Tibial nerve (tissue), 4 donors: ENCODE data around the gene MPG. TPM values are rescaled to one million over a fixed set of nuclear protein-coding genes. Genes with fewer than 3 reads are reported as not detected.

ENCODE experiments used
- DNase-seq, 2 donors: peaks; one replicate each; pipeline ENCODE4 v3.0.0-alpha.2; 2019; ENCODE audit warnings: low spot score in 2 of 2
- H3K27ac ChIP-seq, 4 donors: fragments of 200-600 bp; sonication (generic) in 3 of 4; one replicate each; pipeline ENCODE4 v1.5.1; 2017 to 2019; ENCODE audit warnings: mild to moderate bottlenecking in 1 of 4
- H3K27me3 ChIP-seq, 2 donors: fragments of 200-600 bp; sonication (generic) in 1 of 2; one replicate each; pipeline versions ENCODE4 v1.5.1 to v1.6.0; 2017 to 2019
- H3K36me3 ChIP-seq, 3 donors: fragments of 200-600 bp; sonication (generic); one replicate each; pipeline ENCODE4 v1.5.1; 2018 to 2019
- H3K4me1 ChIP-seq, 4 donors: fragments of 200-600 bp; sonication (generic) in 3 of 4; one replicate each; pipeline ENCODE4 v1.5.1; 2017 to 2019
- H3K4me3 ChIP-seq, 4 donors: fragments of 200-600 bp; sonication (generic) in 3 of 4; one replicate each; pipeline ENCODE4 v1.5.1; 2017 to 2019; ENCODE audit warnings: mild to moderate bottlenecking in 1 of 4, moderate library complexity in 1 of 4
- H3K9me3 ChIP-seq, 4 donors: fragments of 200-600 bp; sonication (generic) in 3 of 4; one replicate each; pipeline ENCODE4 v1.5.1; 2017 to 2019
- EP300 ChIP-seq, 2 donors: sonication (generic); formaldehyde crosslinking; IDR thresholded peaks; one replicate each; pipeline ENCODE4 v1.6.1; 2017; ENCODE audit warnings: antibody characterized with exemption in 2 of 2, mild to moderate bottlenecking in 1 of 2
- POLR2A ChIP-seq, 2 donors: fragments of 450-650 bp; IDR thresholded peaks; one replicate each; pipeline ENCODE4 v1.6.1; 2017; ENCODE audit warnings: antibody characterized with exemption in 2 of 2, mild to moderate bottlenecking in 2 of 2, moderate library complexity in 2 of 2
- WGBS, 2 donors: methylation state at CpG; one replicate each; pipeline ENCODE4 v1.1.5; 2018; 5-methylcytosine and 5-hydroxymethylcytosine counted together
- total RNA-seq, 4 donors: library from RNA; depleted of rRNA; stranded (reverse); fragments of >200 nt; gene quantifications; one replicate each; pipeline ENCODE4 v1.1.0, GENCODE V29; 2016
- TF ChIP-seq, protein P1 (sequence below), 5 experiments: fragments of 200-600 bp in 3 of 5; fragments of 450-650 bp in 2 of 5; sonication (generic) in 3 of 5; IDR thresholded peaks; one replicate each; pipeline ENCODE4 v1.5.1; 2016 to 2019; ENCODE audit warnings: antibody characterized with exemption in 5 of 5, mild to moderate bottlenecking in 3 of 5, moderate library complexity in 2 of 5

MPG gene
- total RNA-seq, 4 donors from 2014 or later, result 74.3 to 190 (median 115) TPM

GRCh38 chr16:61879-62281 is 16.1 kb upstream of the MPG start:
- no peak for TF ChIP-seq EP300 (IDR thresholded peaks at IDR 0.05)
- TF ChIP-seq, protein P1, sequence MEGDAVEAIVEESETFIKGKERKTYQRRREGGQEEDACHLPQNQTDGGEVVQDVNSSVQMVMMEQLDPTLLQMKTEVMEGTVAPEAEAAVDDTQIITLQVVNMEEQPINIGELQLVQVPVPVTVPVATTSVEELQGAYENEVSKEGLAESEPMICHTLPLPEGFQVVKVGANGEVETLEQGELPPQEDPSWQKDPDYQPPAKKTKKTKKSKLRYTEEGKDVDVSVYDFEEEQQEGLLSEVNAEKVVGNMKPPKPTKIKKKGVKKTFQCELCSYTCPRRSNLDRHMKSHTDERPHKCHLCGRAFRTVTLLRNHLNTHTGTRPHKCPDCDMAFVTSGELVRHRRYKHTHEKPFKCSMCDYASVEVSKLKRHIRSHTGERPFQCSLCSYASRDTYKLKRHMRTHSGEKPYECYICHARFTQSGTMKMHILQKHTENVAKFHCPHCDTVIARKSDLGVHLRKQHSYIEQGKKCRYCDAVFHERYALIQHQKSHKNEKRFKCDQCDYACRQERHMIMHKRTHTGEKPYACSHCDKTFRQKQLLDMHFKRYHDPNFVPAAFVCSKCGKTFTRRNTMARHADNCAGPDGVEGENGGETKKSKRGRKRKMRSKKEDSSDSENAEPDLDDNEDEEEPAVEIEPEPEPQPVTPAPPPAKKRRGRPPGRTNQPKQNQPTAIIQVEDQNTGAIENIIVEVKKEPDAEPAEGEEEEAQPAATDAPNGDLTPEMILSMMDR (IDR thresholded peaks at IDR 0.05), result no peak
- no peak for TF ChIP-seq POLR2A (IDR thresholded peaks at IDR 0.05)
- peaks cover 0 to 81% (median 12%) of the 10 kb centered on the region in 3 donors for H3K36me3 ChIP-seq
- no peak for DNase-seq
- no peaks in the 10 kb centered on the region for H3K27me3 ChIP-seq
- H3K27ac ChIP-seq, result no peak overlapping the region
- no peaks in the 10 kb centered on the region for H3K9me3 ChIP-seq
- peaks cover 0 to 39% (median 16%) of the 10 kb centered on the region in 4 donors for H3K4me1 ChIP-seq
- H3K4me3 ChIP-seq, result no peak overlapping the region
- 92 to 93% methylated on average over 26 to 32 of the region's 32 CpGs for WGBS, 2 donors

DNA sequence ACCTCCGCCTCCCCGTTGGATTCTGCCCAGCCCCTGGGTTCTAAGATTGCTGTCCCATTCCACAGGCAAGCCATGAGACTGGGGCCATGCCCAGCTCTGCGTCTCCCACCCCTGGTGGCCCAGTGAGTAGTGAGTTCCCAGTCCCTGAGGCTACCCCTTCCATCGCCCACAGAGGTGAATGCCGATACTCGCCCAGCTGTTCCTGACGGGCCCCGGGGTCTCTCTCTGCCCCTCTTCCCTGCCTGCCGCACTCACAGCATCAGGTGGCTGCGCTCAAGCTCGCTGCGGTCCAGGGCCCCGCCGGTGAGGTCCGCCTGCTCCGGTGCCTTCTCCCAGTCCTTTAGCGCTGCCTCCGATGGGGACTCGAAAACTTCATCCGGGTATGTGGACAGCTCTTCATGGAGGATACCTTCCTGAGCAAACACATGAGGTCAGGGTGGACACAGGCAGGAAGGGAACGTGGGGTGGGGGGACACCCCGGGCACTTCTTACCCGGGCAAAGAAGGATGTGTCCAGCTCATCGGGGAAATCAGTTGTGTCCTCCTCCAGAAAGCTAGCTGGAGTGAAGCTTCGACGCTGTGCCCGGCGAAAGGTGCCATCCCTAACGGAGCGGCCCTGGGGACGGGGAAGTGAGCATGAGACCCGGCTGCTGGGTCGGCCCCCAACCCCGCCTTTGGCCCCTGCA is 15.6 kb upstream of the MPG start:
- TF ChIP-seq EP300 (IDR thresholded peaks at IDR 0.05) (no peak), POLR2A (IDR thresholded peaks at IDR 0.05) (no peak)
- TF ChIP-seq, protein P1 (IDR thresholded peaks at IDR 0.05), result no peak
- H3K36me3 ChIP-seq, result peaks cover 0 to 76% (median 12%) of the 10 kb centered on the region in 3 donors
- H3K4me3 ChIP-seq, result no peak overlapping the region
- H3K4me1 ChIP-seq, result peaks cover 0 to 43% (median 21%) of the 10 kb centered on the region in 4 donors
- no peak for DNase-seq
- no peak overlapping the region for H3K27ac ChIP-seq
- no peaks in the 10 kb centered on the region for H3K9me3 ChIP-seq
- H3K27me3 ChIP-seq, result no peaks in the 10 kb centered on the region
- 92 to 94% methylated on average over 32 to 34 of the region's 34 CpGs for WGBS, 2 donors

DNA sequence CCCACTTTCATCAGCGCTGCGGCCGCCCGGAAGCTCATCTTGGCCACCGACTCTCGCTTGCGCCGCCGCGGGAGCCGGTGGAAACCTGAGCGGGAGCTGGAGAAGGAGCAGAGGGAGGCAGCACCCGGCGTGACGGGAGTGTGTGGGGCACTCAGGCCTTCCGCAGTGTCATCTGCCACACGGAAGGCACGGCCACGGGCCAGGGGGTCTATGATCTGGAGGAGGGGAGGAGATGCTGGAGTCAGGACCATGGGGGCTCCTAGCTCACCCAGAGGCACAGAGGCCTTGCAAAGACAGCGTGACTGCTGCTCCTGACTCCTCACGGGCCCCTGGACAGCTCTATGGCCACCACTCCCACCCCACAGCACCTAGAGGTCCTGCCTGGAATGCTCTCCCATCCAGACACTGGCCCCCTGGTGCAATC is 15.0 kb upstream of the MPG start:
- peaks cover 0 to 70% (median 12%) of the 10 kb centered on the region in 3 donors for H3K36me3 ChIP-seq
- H3K9me3 ChIP-seq, result no peaks in the 10 kb centered on the region
- peaks cover 0 to 46% (median 25%) of the 10 kb centered on the region in 4 donors for H3K4me1 ChIP-seq
- DNase-seq, result no peak
- 93 to 96% methylated on average over 17 to 20 of the region's 21 CpGs for WGBS, 2 donors
- TF ChIP-seq, protein P1 (IDR thresholded peaks at IDR 0.05), result no peak
- TF ChIP-seq POLR2A (IDR thresholded peaks at IDR 0.05) (no peak), EP300 (IDR thresholded peaks at IDR 0.05) (no peak)
- no peaks in the 10 kb centered on the region for H3K27me3 ChIP-seq
- H3K27ac ChIP-seq, result no peak overlapping the region
- no peak overlapping the region for H3K4me3 ChIP-seq

DNA sequence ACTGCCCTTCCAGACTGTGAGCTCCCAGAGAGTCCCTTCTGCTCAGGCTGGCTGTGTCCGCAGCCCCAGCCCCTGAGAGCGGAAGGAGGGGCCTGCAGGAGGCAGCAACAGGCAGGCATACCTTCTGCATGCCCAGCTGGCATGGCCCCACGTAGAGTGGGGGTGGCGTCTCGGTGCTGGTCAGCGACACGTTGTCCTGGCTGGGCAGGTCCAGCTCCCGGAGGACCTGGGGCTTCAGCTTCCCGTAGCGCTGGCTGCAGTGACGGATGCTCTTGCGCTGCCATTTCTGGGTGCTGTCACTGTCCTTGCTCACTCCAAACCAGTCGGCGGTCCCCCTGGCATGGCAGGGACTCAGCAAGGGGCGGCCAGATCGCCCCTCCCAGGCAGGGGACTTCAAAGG is 14.6 kb upstream of the MPG start:
- DNase-seq, result no peak
- H3K9me3 ChIP-seq, result no peaks in the 10 kb centered on the region
- 88 to 100% methylated on average over 3 to 12 of the region's 16 CpGs for WGBS, 2 donors
- H3K27me3 ChIP-seq, result no peaks in the 10 kb centered on the region
- H3K4me3 ChIP-seq, result no peak overlapping the region
- TF ChIP-seq, protein P1 (IDR thresholded peaks at IDR 0.05), result no peak
- TF ChIP-seq EP300 (IDR thresholded peaks at IDR 0.05) (no peak), POLR2A (IDR thresholded peaks at IDR 0.05) (no peak)
- H3K36me3 ChIP-seq, result peaks cover 0 to 65% (median 11%) of the 10 kb centered on the region in 3 donors
- peaks cover 0 to 46% (median 28%) of the 10 kb centered on the region in 4 donors for H3K4me1 ChIP-seq
- H3K27ac ChIP-seq, result no peak overlapping the region
